HL-60 (cell line): ENCODE measurements around the gene BCAS3.

Source experiments
- DNase-seq, 2 experiments: peaks; one replicate each; pipeline ENCODE4 v3.0.0-alpha.2; 2010 to 2020; ENCODE audit warnings: low read depth in 1 of 2, low spot score in 1 of 2
- H3K27ac ChIP-seq: fragments of 250-450 bp; sonication (Bioruptor Pico); replicated peaks from 2 replicates; pipeline ENCODE4 v1.5.1; 2020; ENCODE audit warnings: mild to moderate bottlenecking, moderate library complexity
- H3K27me3 ChIP-seq: fragments of 250-450 bp; sonication (Bioruptor Pico); 2 replicates; pipeline ENCODE4 v1.5.1; 2021; ENCODE audit warnings: mild to moderate bottlenecking, moderate library complexity; ENCODE audit not compliant: insufficient read depth, poor library complexity, severe bottlenecking
- H3K4me3 ChIP-seq: replicated peaks from 2 replicates; pipeline ENCODE4 v1.5.1; 2011; ENCODE audit warnings: mild to moderate bottlenecking, control low read depth, low read length; ENCODE audit not compliant: insufficient read depth
- GABPA ChIP-seq: IDR thresholded peaks from 2 replicates; pipeline ENCODE4 v1.6.1; 2012; ENCODE audit warnings: low read depth
- POLR2AphosphoS5 ChIP-seq: IDR thresholded peaks from 2 replicates; pipeline ENCODE4 v1.6.1; 2012; ENCODE audit warnings: low read depth
- SPI1 ChIP-seq: IDR thresholded peaks from 2 replicates; pipeline ENCODE4 v1.6.1; 2012; ENCODE audit warnings: low read depth, mild to moderate bottlenecking, borderline replicate concordance
- TF ChIP-seq, protein P1 (sequence below): IDR thresholded peaks from one replicate; pipeline ENCODE4 v1.5.1; 2011; ENCODE audit warnings: low read length, control low read depth, inconsistent platforms; ENCODE audit not compliant: insufficient read depth
- TF ChIP-seq, protein P2 (sequence below): IDR thresholded peaks from 2 replicates; pipeline ENCODE4 v1.6.1; 2012; ENCODE audit warnings: low read depth; ENCODE audit not compliant: insufficient replicate concordance

BCAS3 gene

DNA sequence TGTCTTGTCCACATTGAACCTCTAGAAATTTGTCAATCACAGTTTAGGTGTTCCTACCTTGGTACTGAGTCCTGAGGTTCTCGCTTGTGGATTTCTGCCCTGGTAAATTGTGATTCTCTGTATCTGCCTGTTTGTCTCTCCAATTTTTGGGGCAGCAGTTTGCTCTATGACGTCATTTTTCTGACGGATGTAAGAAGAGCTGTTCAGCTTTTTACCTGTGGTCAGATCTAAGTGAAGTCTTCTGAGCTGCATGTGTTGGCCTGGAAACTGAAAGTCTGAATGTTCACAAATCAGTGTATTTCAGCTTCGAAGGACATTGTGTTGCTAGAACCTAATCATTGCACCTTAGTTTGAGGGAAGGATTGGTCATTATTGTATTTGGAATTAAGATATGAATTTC lies 63.4 kb downstream of the BCAS3 start:
- no peaks in the 10 kb centered on the region for H3K27me3 ChIP-seq
- no peak for TF ChIP-seq POLR2AphosphoS5
- TF ChIP-seq GABPA = no peak
- TF ChIP-seq, protein P1, sequence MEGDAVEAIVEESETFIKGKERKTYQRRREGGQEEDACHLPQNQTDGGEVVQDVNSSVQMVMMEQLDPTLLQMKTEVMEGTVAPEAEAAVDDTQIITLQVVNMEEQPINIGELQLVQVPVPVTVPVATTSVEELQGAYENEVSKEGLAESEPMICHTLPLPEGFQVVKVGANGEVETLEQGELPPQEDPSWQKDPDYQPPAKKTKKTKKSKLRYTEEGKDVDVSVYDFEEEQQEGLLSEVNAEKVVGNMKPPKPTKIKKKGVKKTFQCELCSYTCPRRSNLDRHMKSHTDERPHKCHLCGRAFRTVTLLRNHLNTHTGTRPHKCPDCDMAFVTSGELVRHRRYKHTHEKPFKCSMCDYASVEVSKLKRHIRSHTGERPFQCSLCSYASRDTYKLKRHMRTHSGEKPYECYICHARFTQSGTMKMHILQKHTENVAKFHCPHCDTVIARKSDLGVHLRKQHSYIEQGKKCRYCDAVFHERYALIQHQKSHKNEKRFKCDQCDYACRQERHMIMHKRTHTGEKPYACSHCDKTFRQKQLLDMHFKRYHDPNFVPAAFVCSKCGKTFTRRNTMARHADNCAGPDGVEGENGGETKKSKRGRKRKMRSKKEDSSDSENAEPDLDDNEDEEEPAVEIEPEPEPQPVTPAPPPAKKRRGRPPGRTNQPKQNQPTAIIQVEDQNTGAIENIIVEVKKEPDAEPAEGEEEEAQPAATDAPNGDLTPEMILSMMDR = no peak
- TF ChIP-seq, protein P2, sequence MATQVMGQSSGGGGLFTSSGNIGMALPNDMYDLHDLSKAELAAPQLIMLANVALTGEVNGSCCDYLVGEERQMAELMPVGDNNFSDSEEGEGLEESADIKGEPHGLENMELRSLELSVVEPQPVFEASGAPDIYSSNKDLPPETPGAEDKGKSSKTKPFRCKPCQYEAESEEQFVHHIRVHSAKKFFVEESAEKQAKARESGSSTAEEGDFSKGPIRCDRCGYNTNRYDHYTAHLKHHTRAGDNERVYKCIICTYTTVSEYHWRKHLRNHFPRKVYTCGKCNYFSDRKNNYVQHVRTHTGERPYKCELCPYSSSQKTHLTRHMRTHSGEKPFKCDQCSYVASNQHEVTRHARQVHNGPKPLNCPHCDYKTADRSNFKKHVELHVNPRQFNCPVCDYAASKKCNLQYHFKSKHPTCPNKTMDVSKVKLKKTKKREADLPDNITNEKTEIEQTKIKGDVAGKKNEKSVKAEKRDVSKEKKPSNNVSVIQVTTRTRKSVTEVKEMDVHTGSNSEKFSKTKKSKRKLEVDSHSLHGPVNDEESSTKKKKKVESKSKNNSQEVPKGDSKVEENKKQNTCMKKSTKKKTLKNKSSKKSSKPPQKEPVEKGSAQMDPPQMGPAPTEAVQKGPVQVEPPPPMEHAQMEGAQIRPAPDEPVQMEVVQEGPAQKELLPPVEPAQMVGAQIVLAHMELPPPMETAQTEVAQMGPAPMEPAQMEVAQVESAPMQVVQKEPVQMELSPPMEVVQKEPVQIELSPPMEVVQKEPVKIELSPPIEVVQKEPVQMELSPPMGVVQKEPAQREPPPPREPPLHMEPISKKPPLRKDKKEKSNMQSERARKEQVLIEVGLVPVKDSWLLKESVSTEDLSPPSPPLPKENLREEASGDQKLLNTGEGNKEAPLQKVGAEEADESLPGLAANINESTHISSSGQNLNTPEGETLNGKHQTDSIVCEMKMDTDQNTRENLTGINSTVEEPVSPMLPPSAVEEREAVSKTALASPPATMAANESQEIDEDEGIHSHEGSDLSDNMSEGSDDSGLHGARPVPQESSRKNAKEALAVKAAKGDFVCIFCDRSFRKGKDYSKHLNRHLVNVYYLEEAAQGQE = no peak
- TF ChIP-seq SPI1 = no peak
- H3K27ac ChIP-seq = no peak overlapping the region
- DNase-seq = no peak
- no peak overlapping the region for H3K4me3 ChIP-seq

GRCh38 chr17:60743282-60743681 lies 65.6 kb downstream of the BCAS3 start:
- no peak for TF ChIP-seq GABPA
- TF ChIP-seq, protein P2 = no peak
- TF ChIP-seq, protein P1 = no peak
- TF ChIP-seq POLR2AphosphoS5 = no peak
- no peak for TF ChIP-seq SPI1
- Histone ChIP-seq H3K4me3 (no peak overlapping the region), H3K27me3 (no peaks in the 10 kb centered on the region), H3K27ac (no peak overlapping the region)
- DNase-seq = no peak

DNA sequence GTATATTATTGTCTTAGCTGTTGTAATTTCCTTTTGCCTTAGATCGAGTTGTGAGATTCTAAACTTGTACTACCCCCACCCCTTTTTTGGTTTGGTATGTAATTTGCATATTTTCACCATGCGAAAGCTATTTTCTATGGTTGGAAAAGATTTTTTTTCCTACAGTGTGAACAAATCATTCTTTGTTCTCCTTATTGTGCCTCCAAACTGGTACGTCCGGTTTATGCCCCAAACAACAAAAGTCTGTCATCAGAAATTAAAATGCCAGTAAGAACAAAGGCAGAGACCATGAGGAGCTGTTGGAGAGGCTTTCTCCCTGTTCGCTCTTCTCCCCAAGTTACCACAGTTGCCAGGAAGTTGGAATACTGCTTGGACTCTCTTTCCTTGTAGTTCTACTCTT lies 66.1 kb downstream of the BCAS3 start:
- Histone ChIP-seq H3K27ac (no peak overlapping the region), H3K4me3 (no peak overlapping the region), H3K27me3 (no peaks in the 10 kb centered on the region)
- DNase-seq = no peak
- TF ChIP-seq GABPA = no peak

DNA sequence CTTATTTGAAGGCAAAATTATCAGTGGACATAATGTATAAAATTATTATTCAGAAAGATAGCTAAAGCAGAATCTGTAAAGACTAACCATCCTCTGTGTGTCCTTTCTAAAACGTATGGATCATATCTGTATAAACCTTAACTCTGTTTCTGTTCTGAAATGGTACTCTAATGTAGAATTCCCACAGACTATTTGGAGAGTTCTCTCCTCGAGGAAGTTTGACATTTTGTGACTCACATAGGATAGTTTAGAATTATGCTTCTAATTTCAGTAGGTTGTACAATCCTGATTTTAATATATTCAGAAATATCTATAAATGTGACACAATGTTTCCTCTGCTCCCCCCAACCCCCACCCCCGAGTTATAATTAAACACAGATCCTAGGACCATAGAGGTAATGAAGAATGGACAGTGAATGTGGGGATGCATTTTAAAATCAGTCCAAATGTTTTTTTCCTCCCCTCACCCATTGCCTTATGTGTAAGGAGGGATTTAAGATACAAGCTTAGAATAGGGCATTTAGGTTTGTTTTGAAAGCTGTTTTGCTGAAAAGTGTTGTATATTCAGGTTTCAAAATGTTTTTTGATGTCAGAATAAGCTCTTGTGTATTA lies 66.8 kb downstream of the BCAS3 start:
- H3K27me3 ChIP-seq = no peaks in the 10 kb centered on the region
- no peak for TF ChIP-seq GABPA
- no peak for TF ChIP-seq POLR2AphosphoS5
- TF ChIP-seq, protein P2 = no peak
- TF ChIP-seq, protein P1 = no peak
- no peak for TF ChIP-seq SPI1
- no peak overlapping the region for H3K4me3 ChIP-seq
- DNase-seq = no peak
- H3K27ac ChIP-seq = no peak overlapping the region
